GM21528 (cell line): Measurements from ENCODE around the gene ADRA2C.

Source experiments
- ATAC-seq: cut with Tn5 transposase; IDR thresholded peaks from one replicate; pipeline ENCODE4 v1.9.1; 2021; ENCODE audit warnings: mild to moderate bottlenecking, moderate library complexity; ENCODE audit not compliant: unreplicated experiment, low FRiP score

The ADRA2C gene

DNA sequence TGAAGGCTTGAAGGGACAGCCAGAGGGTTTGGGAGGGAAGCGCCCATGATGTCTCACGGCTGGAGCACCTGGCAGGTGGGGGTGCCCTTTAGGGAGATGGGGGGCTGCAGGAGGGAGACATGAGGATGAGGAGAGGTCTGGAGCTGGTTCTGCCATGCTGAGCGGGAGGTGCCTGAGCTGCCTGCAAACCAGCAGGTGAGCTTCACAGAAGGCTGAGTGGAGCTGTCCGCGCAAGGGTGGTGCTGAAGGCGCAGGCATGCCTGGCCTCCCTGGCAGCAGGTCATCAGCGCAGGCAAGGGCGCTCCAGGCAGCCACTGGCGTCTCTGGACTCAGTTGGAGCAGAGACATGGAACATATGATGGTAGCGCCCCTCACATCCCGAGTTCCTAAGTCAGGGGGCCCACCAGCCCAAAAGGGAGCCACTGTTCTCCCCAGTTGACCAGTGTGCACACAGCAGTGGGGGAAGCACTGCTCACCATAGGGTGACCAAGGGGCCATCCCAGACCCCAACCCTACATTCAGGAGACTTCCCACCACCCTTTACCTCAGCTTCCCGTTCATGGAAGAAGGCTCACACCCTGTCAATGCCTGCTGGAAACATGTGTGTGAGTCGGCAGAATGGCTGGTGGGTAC, 25.8 kb downstream of the ADRA2C start:
- no peak for ATAC-seq

DNA sequence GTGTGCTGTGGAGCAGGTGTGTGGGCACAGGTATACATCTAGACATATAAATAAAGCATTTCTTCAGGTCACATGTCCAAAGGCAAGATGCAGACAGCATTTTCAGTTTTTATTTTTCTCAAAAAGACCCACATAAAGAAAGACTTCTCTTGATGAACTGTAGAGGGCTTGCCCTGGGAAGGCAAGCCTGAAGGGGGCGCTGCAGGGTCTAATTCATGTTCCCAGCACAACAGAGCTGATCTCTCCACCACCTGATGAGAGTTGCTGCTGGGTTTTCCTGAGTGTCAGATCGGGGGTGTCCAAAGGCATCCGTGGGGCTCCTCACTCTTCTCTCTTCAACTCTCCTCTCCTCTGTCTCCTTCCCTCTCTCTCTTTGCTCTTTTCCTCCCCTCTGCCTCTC, 26.6 kb downstream of the ADRA2C start:
- ATAC-seq: no peak

DNA sequence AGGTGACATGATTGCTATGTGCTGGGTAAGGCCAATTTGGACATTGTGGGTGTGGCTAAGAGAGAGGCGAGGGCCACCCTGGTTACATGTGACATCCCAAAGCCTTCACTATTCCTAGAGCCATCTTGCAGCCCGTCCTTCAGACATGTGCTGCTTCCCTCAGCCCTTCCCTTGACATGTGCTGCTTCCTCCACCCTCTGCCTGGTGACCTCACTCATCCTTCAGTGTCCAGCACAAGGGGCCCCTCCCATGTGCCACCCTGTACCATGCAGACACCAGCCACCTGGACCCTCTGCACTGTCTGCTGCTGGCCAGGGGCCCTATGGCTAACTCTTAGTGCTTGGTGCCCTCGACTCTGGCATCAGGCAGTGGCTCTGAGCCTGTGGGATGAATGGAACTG, 27.4 kb downstream of the ADRA2C start:
- no peak for ATAC-seq

DNA sequence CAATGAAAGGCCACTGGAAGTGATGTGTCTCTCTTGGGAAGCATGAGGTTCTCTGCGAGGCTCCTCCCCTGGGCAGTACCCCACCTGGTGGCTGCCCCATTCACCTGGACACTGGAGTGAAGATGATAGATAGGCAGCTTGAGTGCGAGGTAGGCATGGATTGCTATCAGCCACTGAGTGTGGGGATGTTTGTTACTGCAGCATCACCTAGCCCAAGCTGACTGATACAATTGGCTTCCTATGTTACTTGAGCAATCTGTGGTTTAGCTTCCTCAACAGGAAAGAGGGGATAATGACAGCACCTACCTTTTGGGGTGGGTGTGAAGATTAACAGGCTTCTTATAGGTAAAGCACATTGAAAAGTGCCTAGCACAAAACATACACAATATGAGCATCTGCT, 30.8 kb downstream of the ADRA2C start:
- ATAC-seq: no peak

DNA sequence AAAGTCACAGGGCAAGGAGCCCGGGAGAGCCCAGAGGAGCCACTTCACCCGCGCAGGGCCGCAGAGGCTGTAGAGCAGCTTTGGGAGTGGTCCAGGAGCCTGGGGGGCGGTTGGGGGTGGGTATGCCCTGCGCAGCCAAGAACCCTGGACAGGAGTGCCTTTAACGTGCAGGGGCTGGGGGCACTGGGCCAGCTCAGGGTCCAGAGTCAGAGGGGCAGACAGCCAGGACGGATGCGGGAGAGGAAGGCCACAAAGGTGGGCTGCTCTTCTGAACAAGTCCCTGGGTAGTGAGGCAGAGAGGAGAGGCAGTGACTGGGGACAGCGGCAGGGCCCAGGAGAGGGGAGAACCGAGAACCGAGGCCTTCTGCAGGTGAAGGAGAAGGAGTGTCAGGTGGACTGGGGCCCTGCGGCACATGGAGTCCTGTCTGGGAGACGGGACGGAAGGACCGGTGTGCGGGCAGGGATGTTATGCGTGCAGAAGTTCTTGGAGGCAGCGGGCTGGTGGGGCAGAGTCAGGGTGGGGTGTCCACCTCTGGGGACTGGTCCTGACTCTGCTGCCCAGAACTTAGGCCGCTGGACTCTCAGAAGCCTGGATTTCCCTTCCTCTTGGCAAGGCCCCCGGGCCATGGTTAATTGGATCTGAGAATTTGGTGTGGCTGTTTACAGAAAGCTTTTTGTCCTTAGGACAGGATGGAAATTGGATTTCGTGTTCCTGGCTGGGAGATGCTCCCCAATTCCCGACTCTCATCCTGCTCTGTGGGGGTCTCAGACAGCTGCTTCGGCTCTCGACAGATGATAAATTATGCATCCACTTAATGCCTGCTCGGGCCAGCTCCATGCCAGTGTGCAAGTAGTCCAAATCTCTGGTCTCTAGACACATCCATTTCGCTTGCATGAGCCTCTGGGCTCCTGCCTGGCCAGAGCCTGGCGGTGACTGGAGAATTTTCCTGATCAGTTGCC, 31.9 kb downstream of the ADRA2C start:
- ATAC-seq: no peak

DNA sequence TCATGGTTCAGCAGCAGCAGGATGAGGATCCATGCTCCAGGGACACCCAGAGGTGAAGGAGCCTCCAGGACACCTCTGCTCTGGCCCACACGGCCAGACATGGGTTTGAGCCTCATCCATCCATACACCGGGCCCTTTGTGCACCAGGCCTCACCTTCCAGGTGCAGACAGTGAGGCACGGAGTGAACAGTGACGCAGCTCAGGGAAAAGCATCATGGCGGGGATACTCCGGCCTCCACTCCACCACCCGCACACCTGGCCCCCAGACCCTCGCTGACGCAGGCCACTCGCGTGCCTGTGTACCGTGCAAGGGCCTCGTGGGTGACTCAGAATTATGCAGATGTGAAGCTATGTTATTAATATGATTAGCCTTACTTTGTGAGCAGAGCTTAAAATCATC, 33.3 kb downstream of the ADRA2C start:
- ATAC-seq: no peak

DNA sequence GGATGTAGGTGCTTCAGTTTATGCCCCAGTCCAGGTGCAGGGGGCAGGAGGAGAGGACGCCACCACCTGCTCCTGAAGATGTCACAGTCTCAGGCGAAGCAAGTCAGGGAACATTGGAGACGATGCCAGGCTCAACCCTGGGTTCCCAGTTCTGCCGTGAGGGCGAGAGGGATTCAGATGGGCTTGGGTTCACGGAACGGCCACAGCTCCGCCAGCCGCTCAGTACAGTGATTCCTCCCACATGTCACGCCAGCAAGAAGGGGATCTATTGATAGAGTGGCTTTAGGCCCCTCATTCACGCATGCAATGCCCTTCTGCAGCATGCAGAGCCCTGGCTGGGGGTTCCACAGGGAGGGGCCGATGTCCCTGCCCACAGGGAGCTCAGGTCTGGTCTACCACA, 34.2 kb downstream of the ADRA2C start:
- no peak for ATAC-seq

DNA sequence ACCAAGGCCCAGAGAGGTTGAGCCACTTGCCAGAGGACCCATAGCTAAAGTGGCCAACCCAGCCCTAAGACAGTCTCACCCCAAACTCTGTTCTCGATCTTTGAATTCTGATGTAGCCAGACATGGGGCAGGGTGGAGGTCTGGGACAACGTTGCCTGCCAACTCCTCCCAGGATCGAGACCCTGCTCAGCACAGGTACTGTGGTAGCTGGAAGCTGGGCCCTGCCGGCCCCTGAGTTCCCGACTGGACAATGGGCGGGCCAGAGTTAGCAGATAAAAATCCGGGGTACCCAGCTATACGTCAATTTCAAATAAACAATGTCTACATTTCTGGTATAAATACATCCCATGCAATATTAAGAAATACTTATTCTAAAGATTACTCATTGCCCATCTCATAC, 35.3 kb downstream of the ADRA2C start:
- no peak for ATAC-seq

DNA sequence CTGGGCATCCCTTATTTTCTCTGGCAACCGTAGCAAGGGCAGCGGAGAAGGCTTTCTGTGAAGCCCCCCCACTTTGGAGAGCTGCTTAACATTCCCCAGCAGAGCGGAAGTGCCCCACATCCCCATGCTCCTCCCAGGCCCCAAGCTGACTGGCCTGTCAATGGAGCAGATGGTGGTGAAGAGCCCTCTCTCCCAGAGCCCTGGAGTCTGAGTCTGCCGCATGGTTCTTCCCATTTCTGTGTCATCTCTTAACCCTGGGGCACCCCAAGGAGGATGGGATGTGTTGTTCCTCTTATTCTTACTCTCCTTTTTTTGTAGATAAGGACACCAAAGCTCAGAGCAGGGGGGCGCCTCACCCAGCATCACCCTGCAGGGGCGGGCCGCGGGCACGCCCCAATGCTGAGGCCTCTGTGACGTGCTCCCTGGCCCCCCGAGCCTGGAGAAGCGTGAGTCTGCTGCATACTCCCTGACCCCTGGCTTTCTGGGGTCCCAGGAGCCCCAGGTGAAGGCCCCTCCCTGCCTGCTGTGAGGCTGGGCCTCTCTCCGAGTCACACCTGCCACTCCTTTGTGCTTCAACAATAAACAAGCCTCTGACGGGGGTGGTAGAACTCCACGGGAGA, 35.9 kb downstream of the ADRA2C start:
- no peak for ATAC-seq

DNA sequence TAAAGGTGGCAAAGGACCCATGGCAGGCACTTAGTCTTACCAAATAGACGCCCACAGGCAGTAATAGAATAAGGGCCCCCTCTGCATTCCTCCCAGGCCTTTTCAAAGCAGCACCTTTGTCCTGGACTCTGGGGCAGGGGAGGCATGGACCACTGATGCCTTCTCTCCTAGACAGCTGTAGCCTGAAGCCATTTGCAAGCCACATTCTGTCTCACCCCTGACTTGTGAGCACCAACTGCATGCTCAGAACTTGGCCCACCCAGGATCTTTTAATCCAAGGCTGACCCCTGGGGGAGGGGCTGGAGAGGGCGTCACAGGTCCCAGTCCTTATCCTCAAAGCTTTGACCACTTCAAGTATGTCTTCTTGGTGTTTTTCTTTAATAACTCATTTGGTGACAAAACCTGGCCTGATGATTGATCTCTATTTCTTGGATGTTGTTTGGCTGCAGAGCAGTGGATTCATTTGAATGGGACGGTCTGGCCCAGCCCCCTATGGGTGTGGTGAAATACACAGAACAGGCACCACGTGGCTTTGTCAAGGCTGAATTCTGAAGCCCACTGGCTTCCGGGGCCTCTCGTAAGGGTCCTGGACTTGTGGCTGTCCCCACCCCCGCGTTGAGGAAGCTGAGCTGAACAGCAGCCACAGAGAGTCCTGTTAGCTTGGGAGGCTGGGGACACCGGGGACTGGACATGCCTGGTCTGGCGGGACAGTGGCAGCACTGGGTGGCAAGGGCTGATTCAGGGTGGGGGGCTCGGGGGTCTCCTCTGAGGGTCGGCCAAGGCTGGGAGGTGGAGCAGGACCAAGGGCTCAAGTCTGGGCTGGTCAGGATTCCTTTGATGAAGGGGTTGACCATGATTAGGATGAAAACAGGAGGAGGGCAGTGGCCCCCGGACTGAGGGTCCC, 36.6 kb downstream of the ADRA2C start:
- no peak for ATAC-seq

DNA sequence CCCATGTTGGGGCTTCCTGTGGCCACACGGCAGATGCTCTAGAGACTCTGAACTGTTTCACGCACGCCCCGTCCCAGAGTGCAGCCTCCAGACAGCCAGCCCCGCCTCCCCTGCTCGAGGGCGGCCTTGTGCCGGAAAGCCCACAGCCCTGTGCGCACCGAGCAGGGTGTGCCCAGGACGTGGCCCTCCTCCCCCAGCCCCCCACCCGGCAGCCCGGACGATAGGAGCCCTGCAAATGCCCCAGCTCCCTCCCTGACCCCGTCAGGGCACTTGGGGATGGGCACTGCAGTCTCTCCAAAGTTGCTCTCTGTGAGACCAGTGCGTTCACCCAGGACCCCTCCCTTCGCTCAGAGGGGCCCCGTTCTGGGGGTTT, 37.3 kb downstream of the ADRA2C start:
- ATAC-seq: no peak

DNA sequence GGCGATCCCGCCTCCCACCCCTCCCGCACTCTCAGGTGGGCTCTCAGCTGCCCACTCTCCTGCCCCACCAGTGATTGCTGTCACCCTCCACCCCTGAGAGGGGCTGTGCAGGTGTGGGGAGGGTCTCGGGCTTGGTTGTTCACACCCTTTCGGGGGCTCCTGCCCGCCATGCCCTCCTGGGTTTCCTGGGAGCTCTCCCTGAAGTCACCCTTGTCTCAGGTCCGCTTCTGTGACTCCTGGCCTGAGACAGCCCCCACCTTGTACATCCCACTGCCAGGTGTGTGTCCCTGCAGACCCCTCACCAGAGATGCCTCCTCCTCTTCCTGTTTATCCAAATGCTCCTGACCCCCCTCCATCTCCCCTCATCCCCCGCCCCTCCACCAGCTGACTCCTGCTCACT, 37.8 kb downstream of the ADRA2C start:
- no peak for ATAC-seq

DNA sequence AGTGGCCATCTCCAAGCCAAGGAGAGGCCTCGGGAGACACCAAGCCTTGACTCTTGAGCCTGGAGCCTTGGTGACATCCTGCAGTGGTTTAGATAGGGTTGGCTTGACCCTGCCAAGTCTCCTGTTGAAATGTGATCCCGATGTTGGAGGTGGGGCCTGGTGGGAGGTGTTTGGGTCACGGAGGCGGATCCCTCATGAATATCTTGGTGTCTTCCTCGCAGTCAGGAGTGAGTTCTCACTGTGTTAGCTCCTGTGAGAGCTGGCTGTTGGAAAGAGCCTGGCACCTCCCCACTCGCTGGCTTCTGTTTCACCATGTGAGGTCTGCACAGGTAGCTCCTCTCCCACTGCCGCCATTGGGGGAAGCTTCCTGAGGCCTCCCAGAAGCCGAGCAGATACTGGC, 38.8 kb downstream of the ADRA2C start:
- ATAC-seq: no peak

DNA sequence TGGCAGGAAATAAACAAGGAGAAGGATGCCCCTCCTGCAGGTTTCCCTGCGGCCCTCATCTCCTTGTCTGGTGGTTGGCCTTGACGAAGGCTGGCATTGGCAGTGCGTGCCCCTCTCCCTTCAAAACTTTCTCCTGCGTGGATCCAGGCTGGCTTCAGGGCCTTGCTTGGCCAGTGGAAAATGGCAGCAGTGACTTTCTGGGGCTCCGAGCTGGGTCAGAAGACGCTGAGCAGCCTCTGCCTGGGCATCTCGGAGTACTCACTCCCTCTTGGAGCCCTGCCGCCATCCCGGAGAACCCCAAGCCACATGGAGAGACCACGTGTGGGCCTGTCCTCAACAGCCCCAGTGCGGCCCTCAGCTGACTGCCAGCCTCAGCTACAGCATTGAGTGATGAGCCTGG, 39.5 kb downstream of the ADRA2C start:
- no peak for ATAC-seq

DNA sequence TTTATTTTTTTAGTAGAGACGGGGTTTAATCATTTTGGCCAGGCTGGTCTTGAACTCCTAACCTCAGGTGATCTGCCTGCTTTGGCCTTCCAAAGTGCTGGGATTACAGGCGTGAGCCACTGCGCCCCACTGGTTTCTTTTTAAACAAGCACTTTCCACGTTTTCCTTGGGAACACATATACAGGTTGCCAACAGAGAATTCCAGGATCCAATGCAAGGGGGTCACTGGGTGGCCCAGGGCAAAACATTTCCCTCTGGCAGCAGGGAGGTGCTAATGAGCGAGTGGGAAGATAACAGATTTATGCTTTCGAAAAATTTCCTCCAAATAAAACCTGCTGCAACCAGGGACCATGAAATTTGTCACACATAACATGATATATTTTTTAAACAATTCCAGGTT, 41.1 kb downstream of the ADRA2C start:
- ATAC-seq: no peak

DNA sequence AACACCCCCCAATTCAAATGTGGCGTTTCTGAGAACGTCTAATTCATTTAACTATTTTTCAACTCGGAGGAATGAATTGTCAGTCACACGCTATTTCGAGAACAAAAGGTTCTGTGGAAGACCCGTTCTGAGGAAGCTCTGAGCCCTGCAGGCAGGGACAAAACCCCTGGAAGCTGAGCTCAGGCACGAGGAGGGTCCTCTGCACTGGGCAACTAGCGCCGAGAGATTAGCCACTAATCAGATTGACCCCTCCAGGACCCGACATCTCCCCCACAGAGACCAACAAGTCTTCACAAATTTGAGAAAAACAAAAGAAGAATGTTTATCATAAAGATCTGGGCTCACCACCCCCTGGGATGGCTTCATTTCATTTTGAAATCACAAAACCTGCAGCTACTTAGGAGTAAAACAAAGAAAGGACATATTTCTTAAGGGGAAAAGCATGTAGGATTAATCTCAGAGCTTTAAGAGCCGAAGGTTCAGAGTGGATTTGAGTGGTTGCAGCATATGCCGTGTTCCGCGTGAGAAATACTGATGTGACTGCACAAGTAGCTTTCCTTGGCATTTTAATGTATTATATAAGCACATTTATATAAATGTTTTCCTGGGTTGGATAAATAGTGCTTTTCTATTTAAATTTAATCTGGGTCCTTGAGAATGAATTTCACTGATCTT, 41.8 kb downstream of the ADRA2C start:
- ATAC-seq: no peak

DNA sequence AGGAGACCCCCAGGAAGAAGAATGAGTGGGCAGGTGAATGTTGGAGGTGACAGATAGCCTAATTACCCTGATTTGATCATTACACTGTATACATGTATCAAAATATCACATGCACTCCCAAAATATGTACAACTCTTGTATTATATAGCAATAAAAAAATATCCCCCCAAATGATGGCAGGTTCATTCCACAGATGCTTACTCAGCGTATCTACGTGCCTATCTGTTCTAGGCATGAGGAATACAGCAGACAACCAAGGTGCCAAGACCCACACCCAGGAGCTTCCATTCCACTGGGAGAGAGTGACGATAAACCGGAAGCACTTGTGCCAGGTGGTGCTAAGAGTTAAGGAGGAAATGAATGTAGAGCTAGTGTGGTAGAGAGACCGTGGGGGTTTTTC, 42.4 kb downstream of the ADRA2C start:
- ATAC-seq: no peak

DNA sequence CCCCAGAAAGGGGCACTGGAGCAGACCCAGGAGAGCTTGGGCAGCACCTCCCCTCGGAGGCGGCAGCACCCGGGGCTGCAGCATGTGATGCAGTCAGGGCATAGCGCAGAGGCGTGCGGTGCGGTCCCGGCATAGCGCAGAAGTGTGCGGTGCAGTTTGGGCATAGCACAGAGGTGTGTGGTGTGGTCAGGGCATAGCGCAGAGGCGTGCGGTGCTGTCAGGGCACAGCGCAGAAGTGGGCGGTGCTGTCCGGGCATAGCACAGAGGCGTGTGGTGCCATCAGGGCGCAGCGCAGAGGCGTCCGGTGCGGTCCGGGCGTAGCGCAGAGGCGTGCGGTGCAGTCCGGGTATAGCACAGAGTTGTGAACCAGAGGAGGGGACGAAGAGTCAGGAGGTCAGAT, 42.8 kb downstream of the ADRA2C start:
- ATAC-seq: no peak

DNA sequence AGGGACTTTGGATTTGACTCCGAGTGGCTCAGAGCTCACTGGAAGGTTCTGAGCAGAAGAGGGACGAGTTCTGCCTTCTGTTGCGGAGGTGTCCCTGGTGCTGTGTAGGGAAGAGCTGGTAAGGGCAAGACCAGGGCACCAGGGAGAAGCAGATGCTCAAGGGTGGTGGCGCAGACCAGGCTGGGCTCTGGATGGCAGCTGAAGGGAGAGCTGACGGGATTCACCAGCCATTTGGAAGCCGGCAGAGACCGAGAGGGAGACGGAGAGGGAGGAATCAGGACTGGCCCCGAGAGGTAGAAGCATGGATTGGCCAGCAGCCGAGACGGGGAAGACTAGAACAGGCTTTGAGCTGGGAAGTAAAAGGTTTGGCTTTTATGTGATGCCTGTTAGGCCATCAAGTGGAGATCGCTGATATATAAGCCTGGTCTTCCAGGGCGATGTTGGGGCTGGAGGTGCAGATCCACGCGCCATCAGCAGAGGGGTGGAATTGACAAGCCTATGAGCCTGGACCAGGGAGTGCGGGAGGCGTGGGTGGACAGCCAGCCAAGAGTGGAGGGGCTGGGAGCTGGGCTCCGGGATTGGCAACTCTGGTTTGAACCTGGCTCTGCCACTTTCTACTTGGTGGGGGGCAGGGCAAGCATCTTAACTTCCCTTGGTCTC, 43.4 kb downstream of the ADRA2C start:
- no peak for ATAC-seq
